ENCODE results near the gene MTRF1L.

MTRF1L gene, protein sequence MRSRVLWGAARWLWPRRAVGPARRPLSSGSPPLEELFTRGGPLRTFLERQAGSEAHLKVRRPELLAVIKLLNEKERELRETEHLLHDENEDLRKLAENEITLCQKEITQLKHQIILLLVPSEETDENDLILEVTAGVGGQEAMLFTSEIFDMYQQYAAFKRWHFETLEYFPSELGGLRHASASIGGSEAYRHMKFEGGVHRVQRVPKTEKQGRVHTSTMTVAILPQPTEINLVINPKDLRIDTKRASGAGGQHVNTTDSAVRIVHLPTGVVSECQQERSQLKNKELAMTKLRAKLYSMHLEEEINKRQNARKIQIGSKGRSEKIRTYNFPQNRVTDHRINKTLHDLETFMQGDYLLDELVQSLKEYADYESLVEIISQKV

DNA sequence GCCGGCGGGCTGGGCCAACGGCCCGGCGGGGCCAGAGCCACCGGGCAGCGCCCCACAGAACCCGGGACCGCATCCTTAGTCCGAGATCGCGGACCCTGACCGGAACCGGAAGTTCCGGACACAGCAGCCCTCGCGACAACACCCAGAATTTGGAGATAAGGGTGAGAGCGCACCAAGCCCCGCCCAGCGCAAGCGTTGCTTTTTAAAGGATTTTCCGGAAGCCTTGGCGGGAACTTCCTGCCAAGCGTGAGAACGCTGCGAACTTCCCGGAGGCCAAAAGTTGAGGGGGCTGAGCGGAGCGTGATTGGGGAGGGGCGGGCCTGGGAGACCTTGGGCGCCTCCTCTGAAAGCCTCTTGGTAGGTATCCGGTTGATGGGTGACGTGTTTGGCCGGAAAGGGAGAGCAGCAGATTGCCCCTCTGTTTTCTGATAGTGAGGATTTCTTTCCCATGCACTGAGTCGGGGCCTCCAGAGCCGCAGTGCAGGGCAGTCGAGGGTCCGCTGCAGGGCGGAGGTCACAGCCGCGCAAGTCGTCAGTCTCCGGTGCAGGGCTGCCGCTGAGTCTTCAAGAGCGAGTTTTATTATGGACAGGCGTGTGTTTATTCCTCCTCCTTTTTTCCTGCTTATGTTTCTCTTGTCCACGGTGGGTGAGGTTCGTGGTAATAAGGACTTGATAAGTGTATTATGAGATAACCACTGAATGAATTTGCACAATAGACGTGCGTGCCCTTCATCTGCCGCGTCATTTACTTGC, at the start of gene MTRF1L:
Gene MTRF1L, minus strand, starts transcription at position 97 of the 753 bp plus-strand sequence. Its CDS starts 24 bp downstream, at position 73.
- DNase-seq: peak; percentile 99

DNA sequence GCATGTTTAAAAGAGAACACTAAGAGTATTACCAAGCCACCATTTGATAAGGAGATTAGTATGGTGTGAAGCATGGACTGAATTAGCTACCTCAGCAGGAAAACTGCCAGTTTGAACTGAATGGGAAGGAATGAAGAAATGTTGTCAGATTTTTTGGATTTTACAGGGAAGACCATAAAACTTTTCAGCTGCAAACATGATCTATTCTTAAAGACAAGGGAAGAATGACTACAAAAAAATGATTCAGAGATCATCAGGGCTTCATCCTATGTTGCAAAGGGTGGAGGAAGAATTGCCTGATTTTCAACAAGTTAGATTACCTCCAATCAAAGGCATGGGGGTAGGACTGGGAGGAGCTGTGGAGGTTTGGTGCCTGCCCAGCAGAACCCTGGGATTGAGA, 49.3 kb upstream of the MTRF1L start:
- DNase-seq: no peak

DNA sequence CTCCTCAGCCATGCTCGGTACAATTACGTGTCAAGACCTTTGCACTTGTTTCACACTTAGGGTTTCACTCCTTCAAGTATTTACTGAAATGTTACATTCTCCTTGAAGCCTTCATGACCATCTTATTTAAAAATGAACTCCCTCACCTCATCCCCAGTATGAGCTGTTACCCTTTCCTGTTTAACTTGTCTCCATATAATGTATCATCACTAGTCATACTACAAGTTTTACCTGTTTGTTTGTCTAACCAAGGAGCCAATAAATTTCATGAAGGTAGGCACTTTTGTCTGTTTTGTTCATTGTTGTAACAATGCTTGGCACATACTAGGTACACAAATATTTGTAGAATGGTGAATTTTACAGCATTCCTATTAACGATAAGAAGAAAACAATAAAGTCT, 46.1 kb upstream of the MTRF1L start:
- no peak for DNase-seq

DNA sequence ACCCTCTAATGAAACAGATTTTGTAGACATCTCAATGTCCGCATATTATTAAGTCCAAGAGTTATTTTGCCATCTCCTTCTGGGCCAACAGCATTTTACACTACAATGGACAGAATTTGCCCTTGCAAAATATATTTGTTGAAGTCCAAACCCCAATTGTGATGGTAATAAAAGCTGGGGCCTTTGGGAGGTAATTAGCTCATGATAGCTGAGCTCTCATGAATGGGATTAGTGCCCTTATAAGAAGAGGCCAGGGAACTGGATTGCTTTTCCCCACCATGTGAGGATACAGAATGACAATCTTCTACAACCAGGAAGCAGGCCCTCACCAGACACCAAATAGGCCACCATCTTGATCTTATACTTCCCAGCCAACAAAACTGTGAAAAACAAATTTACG, 44.9 kb upstream of the MTRF1L start:
- no peak for DNase-seq

DNA sequence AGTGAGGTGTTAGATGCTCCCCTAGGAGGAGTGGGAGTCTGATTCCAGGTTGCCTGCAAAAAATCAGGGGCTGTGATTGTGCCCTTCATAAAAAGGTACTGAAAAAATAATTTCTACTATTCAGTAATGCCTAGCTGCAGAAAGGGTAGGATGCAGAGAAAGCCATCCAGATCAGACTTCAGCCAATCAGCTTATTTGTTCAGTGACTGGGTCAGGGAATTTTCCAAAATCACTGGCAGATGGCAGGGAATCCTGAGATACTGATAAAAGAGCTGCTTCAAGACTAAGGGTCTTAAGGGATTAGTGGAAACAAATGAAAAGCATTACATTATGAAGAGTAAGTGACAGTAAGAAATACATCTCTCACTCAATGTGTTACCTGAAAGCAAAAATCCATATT, 42.8 kb upstream of the MTRF1L start:
- no peak for DNase-seq

DNA sequence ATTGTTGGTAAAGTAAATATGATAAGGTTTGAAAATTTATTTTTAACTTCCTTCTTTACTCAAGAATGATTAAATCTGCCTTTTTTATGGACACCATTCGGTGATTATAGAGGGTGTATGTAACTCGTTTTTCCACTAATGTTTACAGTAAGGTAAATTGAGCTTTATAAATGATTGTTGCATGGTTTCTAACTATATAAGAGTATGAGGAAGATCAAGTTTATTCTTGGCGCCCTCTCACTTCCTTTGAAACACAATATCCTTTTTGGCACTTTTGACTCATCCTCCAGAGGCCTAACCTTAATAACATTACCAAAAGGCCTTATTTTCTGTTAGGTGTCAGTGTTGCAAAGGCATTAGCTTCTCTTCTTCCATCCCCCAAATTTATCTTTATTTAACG, 41.8 kb upstream of the MTRF1L start:
- DNase-seq: no peak

DNA sequence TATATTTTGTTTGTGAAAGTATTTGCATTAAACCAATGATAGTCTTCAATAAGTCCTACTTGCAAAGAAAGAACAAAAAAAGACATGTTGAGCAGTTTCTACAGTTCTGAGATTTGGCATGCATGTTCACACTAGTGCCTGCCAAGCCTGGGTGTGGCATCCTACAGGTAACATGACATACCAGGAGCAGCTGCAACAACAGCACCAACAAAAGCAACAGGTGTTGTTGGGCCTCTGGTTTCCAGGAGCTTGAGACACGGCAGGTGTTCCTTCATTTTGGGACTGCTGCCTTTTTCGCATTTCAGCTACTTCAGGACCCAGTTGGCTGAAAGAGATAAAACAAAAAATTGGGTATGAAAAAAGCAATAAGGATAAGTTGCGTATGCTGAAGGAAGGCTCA, 41.2 kb upstream of the MTRF1L start:
- no peak for DNase-seq

- no peak for DNase-seq
These were observed 36.0 kb upstream of the MTRF1L start for GRCh38 chr6:153038378-153039057.

- DNase-seq: no peak
These were observed 31.6 kb upstream of the MTRF1L start for GRCh38 chr6:153034139-153034538.

DNA sequence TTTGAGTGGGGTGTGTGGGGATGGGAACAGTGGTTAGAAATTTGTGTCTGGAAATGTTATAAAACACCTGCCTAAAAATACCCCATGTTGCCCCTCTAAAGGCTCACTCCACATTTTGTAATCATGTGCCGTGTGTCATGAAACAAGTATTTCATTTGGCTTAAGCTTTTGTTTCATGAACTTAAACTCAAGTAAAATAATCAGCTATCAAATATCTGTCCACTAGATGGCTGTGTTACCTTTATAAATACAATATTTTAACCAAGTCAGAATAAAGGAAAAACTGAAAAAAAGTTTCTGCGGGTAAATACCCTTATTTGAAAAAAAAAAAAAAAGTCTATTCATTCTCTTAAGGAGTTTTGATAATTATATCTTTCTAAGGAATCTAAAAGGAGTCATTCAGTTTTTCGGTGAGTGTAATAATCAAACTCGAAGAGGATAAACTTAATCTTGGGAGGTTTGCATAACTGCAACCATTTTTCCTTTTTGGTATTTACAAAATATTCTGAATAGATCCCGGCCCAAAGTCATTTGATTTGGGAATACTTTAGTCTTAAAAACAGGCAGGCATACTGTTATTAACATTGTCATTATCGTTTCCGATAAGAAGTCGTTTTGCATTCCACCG, 29.9 kb upstream of the MTRF1L start:
- DNase-seq: peak; percentile 78

DNA sequence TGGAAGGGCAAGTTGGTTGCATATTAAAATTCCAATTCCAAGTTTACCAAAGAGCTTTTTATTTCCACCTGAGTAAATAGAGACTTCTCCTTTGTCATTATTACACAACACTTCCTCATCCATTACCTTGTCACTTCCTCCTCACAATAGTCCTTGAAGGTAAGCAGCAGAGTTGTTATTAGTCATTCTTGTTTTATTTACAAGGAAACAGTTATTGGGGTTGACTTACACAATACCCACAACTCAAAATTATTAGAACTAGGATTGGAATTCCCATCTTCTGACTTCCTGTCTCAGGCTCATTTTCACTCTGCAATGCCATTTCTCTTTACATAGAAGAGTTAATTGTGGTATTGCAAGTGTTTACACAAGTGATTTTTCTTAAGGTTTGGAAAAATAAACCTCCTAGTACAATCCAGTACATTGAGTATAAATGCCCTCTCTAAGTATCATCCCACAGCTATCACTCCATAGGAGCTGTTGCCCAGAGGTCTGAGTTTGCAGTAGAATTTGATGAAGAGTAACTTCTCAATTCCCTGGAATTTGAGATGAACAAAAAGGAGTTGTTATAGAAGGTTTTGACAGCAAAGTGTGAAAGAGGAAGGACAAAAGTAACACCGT, 28.9 kb upstream of the MTRF1L start:
- no peak for DNase-seq

DNA sequence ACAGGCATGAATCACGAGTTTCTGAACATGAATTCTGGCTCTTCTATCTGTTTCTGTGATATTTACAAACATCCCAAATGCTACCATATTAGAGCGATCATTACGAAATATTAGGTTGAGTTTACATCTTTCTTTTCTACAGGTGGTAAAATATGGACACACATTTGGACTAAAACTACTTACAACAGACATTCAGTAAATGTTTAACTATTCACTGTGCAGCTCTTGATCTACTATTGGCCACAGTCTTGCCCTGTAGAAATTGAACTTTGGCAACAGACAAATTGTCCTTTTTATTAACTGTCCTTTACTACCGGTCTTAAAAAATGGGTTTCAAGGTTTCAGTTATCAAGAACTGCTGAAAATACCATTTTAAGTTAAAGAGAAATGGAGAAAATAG, 26.5 kb upstream of the MTRF1L start:
- no peak for DNase-seq

DNA sequence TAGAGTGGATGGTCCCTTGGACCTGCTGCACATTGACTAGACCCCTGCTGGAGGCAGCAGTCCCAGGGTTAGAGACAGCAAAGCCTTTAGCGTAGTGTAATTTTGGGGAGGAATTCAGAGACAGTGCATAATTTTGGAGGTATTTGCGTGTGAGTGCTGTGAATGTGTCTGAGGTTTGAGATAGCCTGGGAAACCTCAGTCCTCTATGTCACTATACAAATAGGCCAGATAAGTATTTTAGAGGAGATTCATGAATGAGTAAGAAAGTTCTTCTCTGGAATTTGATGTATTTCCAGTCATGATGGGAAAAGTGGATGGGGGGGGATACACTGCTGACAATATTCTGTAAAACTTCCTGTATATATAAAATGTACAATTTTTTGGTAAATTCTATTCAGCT, 25.8 kb upstream of the MTRF1L start:
- DNase-seq: no peak

GRCh38 chr6:153027480-153027879, 25.0 kb upstream of the MTRF1L start:
- peak; percentile 39 for DNase-seq

GRCh38 chr6:153024709-153025017, 22.2 kb upstream of the MTRF1L start:
- DNase-seq: no peak

GRCh38 chr6:153023977-153024708, 21.6 kb upstream of the MTRF1L start:
- DNase-seq: peak; percentile 89

DNA sequence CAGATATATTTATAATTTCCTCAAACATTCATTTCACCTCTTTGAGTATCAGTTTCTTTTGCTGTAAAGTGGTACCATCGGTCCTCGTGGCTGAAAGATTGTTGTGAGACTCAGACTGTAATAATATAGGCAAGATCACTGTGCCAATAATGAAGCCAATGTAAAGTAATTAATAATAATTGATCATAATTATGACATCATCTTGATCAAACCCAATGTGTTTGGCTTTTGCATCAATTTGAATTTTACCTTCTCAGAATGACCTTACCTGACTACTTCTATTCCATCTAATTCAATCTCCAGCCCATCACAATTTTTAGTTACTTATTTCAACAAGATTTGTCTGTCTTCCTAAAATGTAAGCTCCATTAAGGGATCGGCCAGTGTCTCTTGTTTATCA, 15.8 kb upstream of the MTRF1L start:
- DNase-seq: no peak

DNA sequence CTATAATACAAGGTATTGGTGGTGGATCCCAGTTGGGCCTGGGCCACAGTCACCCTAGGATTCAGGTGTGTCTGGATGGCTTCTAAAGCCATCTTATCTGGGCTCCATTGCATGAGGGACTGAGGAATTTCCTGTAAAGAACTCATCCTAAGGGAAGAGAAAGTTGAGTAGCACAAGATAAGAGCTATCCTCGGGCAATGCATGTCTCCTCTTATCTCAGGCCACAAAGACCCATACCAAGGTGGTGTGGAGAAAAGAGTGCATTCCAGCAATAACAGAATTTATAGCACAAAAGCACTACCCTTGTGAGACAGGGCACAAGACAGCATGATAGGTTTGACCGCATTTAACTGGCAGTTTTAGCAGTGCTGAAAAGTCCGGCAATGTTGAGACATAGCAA, 14.3 kb upstream of the MTRF1L start:
- DNase-seq: no peak

GRCh38 chr6:153015094-153015640, 12.7 kb upstream of the MTRF1L start:
- DNase-seq: no peak

DNA sequence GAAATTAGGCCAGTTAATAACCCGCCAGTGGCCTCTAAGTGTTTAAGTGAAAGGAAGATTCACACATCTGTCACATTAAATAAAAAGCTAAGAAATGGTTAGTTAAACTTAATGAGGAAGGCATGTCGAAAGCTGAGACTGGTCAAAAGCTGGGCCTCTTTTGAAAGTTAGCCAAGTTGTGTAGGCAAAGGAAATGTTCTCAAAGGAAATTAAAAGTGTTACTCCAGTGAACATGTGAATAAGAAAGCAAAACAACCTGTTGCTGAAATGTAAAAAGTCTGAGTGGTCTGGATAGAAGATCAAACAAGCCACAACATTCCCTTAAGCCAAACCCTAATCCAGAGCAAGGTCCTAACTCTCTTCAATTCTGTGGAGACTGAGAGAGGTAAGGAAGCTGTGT, 10.9 kb upstream of the MTRF1L start:
- no peak for DNase-seq

DNA sequence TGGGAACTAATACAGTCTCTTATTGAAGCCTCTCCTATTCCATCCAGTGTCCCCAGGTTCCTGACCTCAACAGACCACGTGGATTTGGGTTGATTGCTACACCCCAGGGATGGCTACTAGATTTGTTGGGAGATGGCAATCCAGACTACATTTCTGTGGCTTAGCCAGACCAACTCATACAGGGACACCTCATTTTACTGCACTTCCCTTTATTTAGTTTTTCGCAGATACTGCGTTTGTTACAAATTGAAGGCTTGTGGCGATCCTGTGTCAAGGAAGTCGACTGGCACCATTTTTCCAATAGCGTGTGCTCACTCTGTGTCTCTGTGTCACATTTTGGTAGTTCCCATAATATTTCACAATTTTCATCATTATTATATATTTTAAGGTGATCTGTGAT, 10.3 kb upstream of the MTRF1L start:
- DNase-seq: no peak

- DNase-seq: no peak
These were observed 819 bp upstream of the MTRF1L start for GRCh38 chr6:153003366-153003690.

Data from OCI-M1 (cell line).